Measurements from ENCODE around the gene FER. TPM values are rescaled to one million over a fixed set of nuclear protein-coding genes. Genes with fewer than 3 reads are reported as not detected.
A peak's percentile ranks its signal among the peaks of the same experiment; 100 is the strongest.

FER gene
- total RNA-seq, 1 donor from 2014 or later: 11.8 TPM

DNA sequence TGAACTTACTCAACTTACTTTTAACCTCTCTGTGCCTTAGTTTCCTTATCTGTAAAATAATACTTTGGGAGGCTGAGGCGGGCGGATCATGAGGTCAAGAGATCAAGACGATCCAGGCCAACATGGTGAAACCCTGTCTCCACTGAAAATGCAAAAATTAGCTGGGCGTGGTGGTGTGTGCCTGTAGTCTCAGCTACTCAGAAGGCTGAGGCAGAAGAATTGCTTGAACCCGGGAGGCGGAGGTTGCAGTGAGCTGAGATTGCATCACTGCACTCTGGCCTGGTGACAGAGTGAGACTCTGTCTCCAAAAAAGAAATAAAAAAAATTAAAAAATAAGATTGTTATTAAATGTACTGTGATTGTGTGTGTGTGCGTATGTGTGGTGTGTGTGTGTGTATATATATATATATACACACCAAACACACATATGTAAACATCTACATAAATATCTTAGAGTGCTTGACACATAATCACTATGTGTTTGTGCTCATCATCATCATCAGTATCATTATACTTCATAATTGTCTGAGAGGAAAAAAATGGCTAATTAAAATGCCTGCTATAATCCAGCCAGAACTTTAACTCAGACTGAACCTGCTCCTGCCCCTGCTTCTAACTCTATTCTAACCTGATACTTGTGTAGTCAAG lies 312.8 kb downstream of the FER start:
- Histone ChIP-seq H3K36me3 (no peaks in the 10 kb centered on the region), H3K27ac (no peak overlapping the region), H3K9me3 (no peaks in the 10 kb centered on the region), H3K4me1 (no peaks in the 10 kb centered on the region), H3K4me3 (no peak overlapping the region), H3K27me3 (no peaks in the 10 kb centered on the region)
- DNase-seq (ENCODE audit: low spot score in 2 of 2): no peak
- TF ChIP-seq, protein P1, sequence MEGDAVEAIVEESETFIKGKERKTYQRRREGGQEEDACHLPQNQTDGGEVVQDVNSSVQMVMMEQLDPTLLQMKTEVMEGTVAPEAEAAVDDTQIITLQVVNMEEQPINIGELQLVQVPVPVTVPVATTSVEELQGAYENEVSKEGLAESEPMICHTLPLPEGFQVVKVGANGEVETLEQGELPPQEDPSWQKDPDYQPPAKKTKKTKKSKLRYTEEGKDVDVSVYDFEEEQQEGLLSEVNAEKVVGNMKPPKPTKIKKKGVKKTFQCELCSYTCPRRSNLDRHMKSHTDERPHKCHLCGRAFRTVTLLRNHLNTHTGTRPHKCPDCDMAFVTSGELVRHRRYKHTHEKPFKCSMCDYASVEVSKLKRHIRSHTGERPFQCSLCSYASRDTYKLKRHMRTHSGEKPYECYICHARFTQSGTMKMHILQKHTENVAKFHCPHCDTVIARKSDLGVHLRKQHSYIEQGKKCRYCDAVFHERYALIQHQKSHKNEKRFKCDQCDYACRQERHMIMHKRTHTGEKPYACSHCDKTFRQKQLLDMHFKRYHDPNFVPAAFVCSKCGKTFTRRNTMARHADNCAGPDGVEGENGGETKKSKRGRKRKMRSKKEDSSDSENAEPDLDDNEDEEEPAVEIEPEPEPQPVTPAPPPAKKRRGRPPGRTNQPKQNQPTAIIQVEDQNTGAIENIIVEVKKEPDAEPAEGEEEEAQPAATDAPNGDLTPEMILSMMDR (IDR thresholded peaks at IDR 0.05): no peak
- intact Hi-C loops (cut with DNase I): no loop called here

DNA sequence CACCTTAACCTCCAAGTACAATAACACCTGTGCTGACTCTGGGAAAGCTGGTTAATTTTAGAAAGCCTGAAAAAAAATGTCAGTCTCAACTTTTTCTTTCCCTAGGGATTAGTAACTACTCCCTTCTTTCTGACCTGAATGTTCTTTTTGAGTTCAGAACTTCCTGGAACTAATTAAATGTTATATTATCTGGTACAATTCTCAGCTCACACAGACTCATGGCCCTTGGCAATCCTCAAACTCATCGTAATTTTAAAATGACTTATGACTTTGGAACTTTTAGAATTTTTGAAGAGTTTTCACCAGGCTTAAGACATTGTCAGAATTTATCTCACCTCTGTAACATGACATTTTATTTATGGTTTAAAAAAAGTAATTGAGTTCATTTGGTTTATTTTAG lies 315.0 kb downstream of the FER start:
- H3K9me3 ChIP-seq: no peaks in the 10 kb centered on the region
- intact Hi-C loops (cut with DNase I): no loop called here
- TF ChIP-seq, protein P1 (IDR thresholded peaks at IDR 0.05): no peak
- no peaks in the 10 kb centered on the region for H3K36me3 ChIP-seq
- H3K27me3 ChIP-seq: no peaks in the 10 kb centered on the region
- no peak for DNase-seq (ENCODE audit: low spot score in 2 of 2)
- H3K4me1 ChIP-seq: no peaks in the 10 kb centered on the region
- peak overlapping the region in 1 of 2 donors; percentile 33 for H3K27ac ChIP-seq
- no peak overlapping the region for H3K4me3 ChIP-seq

DNA sequence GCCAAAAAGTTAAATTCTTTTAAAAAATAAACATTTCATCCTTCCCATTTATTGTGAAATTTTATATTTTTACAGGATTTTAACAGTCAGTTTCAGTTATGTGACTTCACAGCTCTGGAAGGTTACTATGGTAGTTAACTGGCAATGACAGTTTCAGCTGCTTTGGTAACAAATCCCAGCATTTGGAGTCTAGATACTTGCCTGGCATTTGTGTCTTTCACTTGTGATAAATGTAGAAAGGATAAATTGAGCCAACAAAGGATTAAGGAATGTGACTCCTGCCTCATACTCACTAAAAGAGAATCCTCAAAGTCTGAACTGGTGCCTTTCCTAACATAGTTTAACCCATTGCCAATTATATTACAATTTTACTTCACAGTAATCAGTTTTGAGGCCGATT lies 315.5 kb downstream of the FER start:
- DNase-seq (ENCODE audit: low spot score in 2 of 2): no peak
- intact Hi-C loops (cut with DNase I): no loop called here
- H3K36me3 ChIP-seq: no peaks in the 10 kb centered on the region
- no peaks in the 10 kb centered on the region for H3K9me3 ChIP-seq
- H3K27me3 ChIP-seq: no peaks in the 10 kb centered on the region
- H3K4me3 ChIP-seq: no peak overlapping the region
- H3K27ac ChIP-seq: no peak overlapping the region
- TF ChIP-seq, protein P1 (IDR thresholded peaks at IDR 0.05): no peak
- H3K4me1 ChIP-seq: no peaks in the 10 kb centered on the region

DNA sequence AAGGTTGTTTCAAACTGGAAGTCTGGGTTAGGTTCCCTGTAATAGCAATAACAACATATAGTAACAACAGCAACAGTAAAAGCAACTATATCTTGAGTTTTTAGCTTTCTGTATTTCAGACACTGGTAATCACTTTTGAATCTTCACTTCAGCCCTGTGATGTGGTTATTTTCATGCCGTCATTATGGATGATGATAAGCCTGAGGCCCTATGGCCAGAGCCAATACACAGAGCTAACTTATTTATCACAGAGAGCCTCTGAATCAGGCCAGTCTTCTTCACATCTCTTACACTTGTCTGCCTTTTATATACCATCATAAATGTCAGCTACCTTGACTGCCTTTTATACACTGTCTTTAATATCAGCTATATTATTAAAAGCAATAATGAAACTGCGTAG lies 329.0 kb downstream of the FER start:
- no peak for DNase-seq (ENCODE audit: low spot score in 2 of 2)
- Histone ChIP-seq H3K27me3 (no peaks in the 10 kb centered on the region), H3K4me1 (no peaks in the 10 kb centered on the region), H3K9me3 (no peaks in the 10 kb centered on the region), H3K27ac (no peak overlapping the region), H3K4me3 (no peak overlapping the region), H3K36me3 (no peaks in the 10 kb centered on the region)
- intact Hi-C loops (cut with DNase I): no loop called here
- TF ChIP-seq, protein P1 (IDR thresholded peaks at IDR 0.05): no peak

DNA sequence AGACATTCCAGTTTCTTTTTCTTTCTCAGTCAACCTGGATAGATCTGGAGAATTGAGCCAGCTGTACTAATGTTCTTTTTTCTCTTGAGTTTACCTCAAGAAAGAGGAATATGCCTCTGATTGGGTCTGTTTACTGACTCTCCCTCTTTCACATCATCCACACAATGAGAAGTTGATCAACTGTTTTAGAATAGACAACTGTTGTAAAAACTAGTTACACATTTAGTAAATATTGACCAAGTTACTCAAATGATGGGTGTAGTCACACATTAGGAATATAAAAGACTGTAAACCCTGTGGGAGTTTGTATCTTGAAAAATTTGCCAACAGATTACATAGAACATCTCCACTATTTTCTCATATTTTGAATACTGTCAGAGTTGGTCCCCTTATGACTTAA lies 330.8 kb downstream of the FER start:
- Histone ChIP-seq H3K4me1 (no peaks in the 10 kb centered on the region), H3K36me3 (no peaks in the 10 kb centered on the region), H3K27me3 (no peaks in the 10 kb centered on the region), H3K27ac (no peak overlapping the region), H3K9me3 (no peaks in the 10 kb centered on the region), H3K4me3 (no peak overlapping the region)
- intact Hi-C loops (cut with DNase I): no loop called here
- TF ChIP-seq, protein P1 (IDR thresholded peaks at IDR 0.05): no peak
- no peak for DNase-seq (ENCODE audit: low spot score in 2 of 2)

DNA sequence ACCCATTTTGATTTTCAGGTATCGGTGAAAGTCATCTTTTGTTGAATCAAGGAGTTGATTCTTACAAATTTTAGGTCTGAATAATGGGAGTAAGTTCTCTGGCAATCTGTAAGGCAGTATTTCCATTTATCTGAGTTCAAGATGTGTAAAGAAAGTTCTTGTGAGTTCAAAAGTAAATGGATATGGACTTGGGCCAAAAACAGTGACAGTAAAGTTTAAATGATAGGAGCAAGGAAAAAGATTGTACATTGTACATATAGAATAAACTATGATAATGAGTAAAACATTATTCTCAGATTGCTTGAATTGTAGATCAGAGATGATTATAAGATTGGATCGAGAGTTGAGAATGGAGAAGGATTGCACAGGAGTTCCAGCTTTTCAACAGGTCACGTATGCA lies 332.8 kb downstream of the FER start:
- DNase-seq (ENCODE audit: low spot score in 2 of 2): no peak
- no peaks in the 10 kb centered on the region for H3K9me3 ChIP-seq
- no peaks in the 10 kb centered on the region for H3K4me1 ChIP-seq
- no peak overlapping the region for H3K4me3 ChIP-seq
- no peaks in the 10 kb centered on the region for H3K36me3 ChIP-seq
- no peak overlapping the region for H3K27ac ChIP-seq
- intact Hi-C loops (cut with DNase I): no loop called here
- TF ChIP-seq, protein P1 (IDR thresholded peaks at IDR 0.05): no peak
- no peaks in the 10 kb centered on the region for H3K27me3 ChIP-seq
